ENCODE data around the gene KDSR.

Gene KDSR

GRCh38 chr18:63303547-63303946 is 63.5 kb downstream of the KDSR start:
- no peak overlapping the region for H3K4me3 ChIP-seq (ENCODE audit: low read depth, low read length)
- TF ChIP-seq, protein P1, sequence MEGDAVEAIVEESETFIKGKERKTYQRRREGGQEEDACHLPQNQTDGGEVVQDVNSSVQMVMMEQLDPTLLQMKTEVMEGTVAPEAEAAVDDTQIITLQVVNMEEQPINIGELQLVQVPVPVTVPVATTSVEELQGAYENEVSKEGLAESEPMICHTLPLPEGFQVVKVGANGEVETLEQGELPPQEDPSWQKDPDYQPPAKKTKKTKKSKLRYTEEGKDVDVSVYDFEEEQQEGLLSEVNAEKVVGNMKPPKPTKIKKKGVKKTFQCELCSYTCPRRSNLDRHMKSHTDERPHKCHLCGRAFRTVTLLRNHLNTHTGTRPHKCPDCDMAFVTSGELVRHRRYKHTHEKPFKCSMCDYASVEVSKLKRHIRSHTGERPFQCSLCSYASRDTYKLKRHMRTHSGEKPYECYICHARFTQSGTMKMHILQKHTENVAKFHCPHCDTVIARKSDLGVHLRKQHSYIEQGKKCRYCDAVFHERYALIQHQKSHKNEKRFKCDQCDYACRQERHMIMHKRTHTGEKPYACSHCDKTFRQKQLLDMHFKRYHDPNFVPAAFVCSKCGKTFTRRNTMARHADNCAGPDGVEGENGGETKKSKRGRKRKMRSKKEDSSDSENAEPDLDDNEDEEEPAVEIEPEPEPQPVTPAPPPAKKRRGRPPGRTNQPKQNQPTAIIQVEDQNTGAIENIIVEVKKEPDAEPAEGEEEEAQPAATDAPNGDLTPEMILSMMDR (IDR thresholded peaks at IDR 0.05; ENCODE audit: low read depth, low read length), result no peak

- no peak overlapping the region for H3K4me3 ChIP-seq (ENCODE audit: low read depth, low read length)
- TF ChIP-seq, protein P1 (IDR thresholded peaks at IDR 0.05; ENCODE audit: low read depth, low read length), result no peak
Measured at GRCh38 chr18:63302636-63303405, 64.2 kb downstream of the KDSR start.

- TF ChIP-seq, protein P1 (IDR thresholded peaks at IDR 0.05; ENCODE audit: low read depth, low read length), result no peak
Measured at GRCh38 chr18:63302220-63302619, 64.8 kb downstream of the KDSR start.

DNA sequence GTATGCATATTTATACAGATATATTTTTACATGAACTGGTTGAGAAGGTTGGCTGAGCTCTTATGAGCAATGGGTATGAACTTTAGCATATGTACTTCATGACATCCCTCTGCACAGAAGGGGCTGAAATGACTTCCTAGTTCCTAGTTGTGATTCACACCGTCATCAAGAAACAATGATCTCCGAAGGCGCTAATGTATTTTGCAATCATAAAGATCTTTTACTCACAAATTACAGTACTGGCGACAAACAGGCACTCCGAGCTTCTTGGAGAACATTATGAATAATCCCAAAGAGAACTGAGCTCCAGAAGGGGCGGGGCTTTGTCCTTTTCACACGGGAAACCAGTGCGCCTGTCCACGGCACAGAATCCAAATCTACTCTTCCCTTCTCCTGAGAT is 65.6 kb downstream of the KDSR start:
- TF ChIP-seq, protein P1 (IDR thresholded peaks at IDR 0.05; ENCODE audit: low read depth, low read length), result no peak
- no peak overlapping the region for H3K4me3 ChIP-seq (ENCODE audit: low read depth, low read length)

More at GRCh38 chr18:63302220-63302619, 64.8 kb downstream of the KDSR start:
- no peak overlapping the region for H3K4me3 ChIP-seq (ENCODE audit: low read depth, low read length)

DNA sequence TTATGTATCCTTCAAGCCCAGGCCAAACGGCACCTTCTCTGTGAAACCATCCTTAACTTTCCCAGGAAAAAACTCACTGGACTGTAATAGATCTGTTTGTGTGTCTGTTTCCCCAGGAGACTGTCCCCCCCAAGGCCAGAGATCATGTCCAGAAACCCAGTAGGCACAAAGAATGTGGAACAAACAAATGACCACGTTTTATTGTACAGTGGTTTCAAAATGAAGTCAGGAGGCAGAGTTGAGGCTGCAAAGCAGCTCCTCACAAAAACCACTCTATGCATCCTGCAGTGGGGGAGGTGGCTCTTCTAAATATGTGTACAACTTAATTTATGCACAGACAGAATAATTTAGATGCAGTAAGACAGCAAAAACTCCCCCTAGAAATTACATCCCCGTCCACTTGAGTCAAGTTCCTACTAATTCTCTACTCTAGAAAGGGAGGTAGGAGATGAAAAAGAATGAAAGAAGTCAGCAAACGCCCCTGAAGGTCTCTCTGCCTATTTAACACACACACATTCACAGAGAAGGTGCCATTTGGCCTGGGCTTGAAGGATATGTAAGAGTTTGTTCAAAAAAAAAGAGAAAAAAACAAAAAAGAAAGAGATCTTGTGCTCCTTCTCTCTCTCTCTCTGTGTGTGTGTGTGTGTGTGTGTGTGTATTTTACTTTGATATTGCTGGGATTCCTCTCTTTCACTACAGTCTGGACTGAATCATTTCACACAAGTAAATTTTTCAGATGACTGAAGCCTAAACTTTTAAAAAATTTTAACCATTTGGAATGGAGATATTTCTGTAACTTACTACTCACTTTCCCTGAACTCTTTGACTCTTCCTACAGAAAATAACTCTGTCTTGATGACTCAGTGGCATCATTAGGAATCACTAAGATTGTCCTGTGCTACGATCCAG is 66.9 kb downstream of the KDSR start:
- H3K4me3 ChIP-seq (ENCODE audit: low read depth, low read length), result no peak overlapping the region
- TF ChIP-seq, protein P1 (IDR thresholded peaks at IDR 0.05; ENCODE audit: low read depth, low read length), result no peak

GRCh38 chr18:63298400-63299365 is 68.3 kb downstream of the KDSR start:
- H3K4me3 ChIP-seq (ENCODE audit: low read depth, low read length), result no peak overlapping the region
- TF ChIP-seq, protein P1 (IDR thresholded peaks at IDR 0.05; ENCODE audit: low read depth, low read length), result no peak

Data from WI38 (cell line).